ENCODE data around the gene IL31. TPM values are rescaled to one million over a fixed set of nuclear protein-coding genes. Genes with fewer than 3 reads are reported as not detected.
A peak's percentile ranks its signal among the peaks of the same experiment; 100 is the strongest.

IL31 gene
- total RNA-seq, 1 donor from 2014 or later, result not detected

DNA sequence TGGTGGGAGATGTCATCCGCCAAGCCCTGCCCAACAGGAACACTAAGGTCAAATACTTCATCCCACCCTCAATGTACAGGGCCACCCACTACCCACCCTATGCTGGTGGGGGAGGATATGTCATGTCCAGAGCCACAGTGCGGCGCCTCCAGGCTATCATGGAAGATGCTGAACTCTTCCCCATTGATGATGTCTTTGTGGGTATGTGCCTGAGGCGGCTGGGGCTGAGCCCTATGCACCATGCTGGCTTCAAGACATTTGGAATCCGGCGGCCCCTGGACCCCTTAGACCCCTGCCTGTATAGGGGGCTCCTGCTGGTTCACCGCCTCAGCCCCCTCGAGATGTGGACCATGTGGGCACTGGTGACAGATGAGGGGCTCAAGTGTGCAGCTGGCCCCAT is 33.0 kb upstream of the IL31 start:
- TF ChIP-seq, protein P1, sequence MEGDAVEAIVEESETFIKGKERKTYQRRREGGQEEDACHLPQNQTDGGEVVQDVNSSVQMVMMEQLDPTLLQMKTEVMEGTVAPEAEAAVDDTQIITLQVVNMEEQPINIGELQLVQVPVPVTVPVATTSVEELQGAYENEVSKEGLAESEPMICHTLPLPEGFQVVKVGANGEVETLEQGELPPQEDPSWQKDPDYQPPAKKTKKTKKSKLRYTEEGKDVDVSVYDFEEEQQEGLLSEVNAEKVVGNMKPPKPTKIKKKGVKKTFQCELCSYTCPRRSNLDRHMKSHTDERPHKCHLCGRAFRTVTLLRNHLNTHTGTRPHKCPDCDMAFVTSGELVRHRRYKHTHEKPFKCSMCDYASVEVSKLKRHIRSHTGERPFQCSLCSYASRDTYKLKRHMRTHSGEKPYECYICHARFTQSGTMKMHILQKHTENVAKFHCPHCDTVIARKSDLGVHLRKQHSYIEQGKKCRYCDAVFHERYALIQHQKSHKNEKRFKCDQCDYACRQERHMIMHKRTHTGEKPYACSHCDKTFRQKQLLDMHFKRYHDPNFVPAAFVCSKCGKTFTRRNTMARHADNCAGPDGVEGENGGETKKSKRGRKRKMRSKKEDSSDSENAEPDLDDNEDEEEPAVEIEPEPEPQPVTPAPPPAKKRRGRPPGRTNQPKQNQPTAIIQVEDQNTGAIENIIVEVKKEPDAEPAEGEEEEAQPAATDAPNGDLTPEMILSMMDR (IDR thresholded peaks at IDR 0.05; ENCODE audit: unreplicated experiment), result no peak
- Mint-ChIP-seq H3K4me3 (no peak overlapping the region), H3K27me3 (ENCODE audit: low read depth) (peaks cover 35% of the 10 kb centered on the region), H3K27ac (no peak overlapping the region), H3K36me3 (peaks cover 29% of the 10 kb centered on the region), H3K4me1 (peaks cover 5% of the 10 kb centered on the region), H3K9me3 (no peaks in the 10 kb centered on the region)
- DNase-seq (ENCODE audit: low spot score in 2 of 2, unreplicated experiment in 2 of 2), result no peak

DNA sequence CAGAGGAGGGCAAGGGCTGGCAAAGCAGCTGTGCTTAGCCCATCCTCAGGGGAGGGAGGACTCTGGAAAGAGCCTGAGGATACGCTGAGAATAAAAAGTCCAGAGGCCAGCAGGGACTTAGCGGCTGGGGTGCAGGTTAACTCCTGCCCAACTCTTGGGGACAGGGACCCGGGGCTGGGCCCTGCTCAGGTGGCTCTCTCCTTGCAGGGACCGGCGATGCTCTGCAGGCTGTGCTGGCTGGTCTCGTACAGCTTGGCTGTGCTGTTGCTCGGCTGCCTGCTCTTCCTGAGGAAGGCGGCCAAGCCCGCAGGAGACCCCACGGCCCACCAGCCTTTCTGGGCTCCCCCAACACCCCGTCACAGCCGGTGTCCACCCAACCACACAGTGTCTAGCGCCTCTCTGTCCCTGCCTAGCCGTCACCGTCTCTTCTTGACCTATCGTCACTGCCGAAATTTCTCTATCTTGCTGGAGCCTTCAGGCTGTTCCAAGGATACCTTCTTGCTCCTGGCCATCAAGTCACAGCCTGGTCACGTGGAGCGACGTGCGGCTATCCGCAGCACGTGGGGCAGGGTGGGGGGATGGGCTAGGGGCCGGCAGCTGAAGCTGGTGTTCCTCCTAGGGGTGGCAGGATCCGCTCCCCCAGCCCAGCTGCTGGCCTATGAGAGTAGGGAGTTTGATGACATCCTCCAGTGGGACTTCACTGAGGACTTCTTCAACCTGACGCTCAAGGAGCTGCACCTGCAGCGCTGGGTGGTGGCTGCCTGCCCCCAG is 32.3 kb upstream of the IL31 start:
- H3K27ac Mint-ChIP-seq, result no peak overlapping the region

DNA sequence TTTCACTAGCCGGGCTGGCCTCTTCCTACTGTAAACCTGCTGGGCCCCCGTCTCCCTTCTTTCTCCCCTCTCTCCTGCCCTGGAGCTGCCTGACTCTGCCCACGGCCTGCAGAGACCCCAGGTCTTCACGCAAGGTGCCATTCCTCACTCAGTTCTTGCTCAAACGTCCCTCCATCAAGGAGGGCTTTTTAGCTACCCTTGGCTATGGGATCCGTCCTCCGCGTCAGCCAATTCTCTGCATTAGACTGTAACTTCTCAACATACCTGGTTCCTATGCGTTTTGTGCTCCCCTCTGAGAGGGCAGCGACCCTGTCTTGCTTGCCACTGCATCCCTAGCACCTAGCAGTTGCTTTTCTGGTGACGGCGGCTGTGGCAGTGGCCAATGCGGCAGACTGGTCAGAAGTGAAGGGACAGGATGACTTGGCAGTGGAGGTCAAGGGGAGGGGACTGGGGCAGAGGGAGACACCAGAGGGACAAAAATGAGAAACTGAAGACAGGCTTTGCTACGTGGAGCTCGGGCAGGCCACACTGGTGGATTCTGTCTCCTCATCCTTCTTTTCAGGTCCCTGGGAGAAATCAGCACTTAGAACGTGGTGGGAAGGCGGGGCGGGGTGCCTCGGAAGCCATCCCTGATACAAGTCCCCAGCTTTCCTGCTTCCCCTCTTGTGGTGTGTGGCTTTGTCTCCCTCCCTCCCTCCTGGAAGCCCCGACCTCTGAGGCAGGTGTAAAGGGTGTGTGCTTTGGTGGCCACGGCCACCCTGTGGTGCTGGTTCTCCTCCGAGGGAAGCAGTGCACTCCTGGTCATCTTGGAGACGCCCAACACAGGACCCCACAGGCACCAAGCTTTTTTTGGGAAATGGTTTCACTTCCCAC is 31.3 kb upstream of the IL31 start:
- peaks cover 24% of the 10 kb centered on the region for H3K36me3 Mint-ChIP-seq
- H3K27me3 Mint-ChIP-seq (ENCODE audit: low read depth), result peaks cover 47% of the 10 kb centered on the region
- H3K27ac Mint-ChIP-seq, result no peak overlapping the region
- no peak for DNase-seq (ENCODE audit: low spot score in 2 of 2, unreplicated experiment in 2 of 2)
- no peaks in the 10 kb centered on the region for H3K9me3 Mint-ChIP-seq
- TF ChIP-seq, protein P1 (IDR thresholded peaks at IDR 0.05; ENCODE audit: unreplicated experiment), result no peak
- H3K4me1 Mint-ChIP-seq, result peaks cover 5% of the 10 kb centered on the region
- H3K4me3 Mint-ChIP-seq, result peak overlapping the region; percentile 63

More for the DNA sequence above, 32.3 kb upstream of the IL31 start:
- no peak for DNase-seq (ENCODE audit: low spot score in 2 of 2, unreplicated experiment in 2 of 2)
- TF ChIP-seq, protein P1 (IDR thresholded peaks at IDR 0.05; ENCODE audit: unreplicated experiment), result no peak
- Mint-ChIP-seq H3K36me3 (peaks cover 24% of the 10 kb centered on the region), H3K4me3 (no peak overlapping the region), H3K27me3 (ENCODE audit: low read depth) (peaks cover 42% of the 10 kb centered on the region), H3K4me1 (peaks cover 5% of the 10 kb centered on the region), H3K9me3 (no peaks in the 10 kb centered on the region)

DNA sequence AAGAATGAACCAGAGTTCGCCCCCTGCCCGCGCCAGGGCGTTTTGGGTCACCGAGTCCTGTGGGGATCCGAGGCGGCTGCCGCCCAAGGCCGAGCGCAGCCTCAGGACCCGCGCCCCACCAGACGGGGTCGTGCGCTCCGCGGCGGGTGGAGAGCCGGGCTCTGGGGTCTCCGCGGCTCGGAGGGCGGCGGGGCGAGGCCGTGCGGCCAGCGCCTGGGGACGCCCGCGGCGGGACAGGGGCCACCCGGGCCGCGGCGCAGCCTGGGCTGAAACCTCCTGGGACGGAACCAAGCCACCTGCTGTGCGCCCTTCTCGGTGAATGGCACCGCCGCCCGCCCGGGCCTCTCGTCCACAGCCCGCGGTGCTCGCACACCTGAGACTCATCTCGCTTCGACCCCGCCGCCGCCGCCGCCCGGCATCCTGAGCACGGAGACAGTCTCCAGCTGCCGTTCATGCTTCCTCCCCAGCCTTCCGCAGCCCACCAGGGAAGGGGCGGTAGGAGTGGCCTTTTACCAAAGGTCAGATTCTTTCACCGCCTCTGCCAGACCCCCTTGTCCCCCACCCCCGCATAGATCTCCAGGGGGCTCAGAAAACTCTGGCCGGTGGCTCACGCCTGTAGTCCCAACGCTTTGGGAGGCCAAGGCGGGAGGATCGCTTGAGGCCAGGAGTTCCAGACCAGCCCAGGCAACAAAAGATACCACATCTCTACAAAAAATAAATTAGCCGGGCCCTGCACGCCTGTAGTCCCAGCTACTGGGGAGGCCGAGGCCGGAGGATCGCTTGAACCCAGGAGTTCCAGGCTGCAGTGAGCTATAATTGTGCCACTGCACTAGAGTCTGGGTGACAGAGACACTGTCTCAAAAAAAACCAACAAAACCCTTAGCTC is 30.4 kb upstream of the IL31 start:
- TF ChIP-seq, protein P1 (IDR thresholded peaks at IDR 0.05; ENCODE audit: unreplicated experiment), result no peak
- Mint-ChIP-seq H3K36me3 (peaks cover 18% of the 10 kb centered on the region), H3K9me3 (no peaks in the 10 kb centered on the region), H3K4me3 (peak overlapping the region; percentile 63), H3K4me1 (peaks cover 5% of the 10 kb centered on the region), H3K27me3 (ENCODE audit: low read depth) (peaks cover 56% of the 10 kb centered on the region), H3K27ac (no peak overlapping the region)
- no peak for DNase-seq (ENCODE audit: low spot score in 2 of 2, unreplicated experiment in 2 of 2)

Data from mesothelial cell of epicardium (in vitro differentiated cells).